GM23338 (cell line): Measurements from ENCODE around the gene MGLL. TPM values are rescaled to one million over a fixed set of nuclear protein-coding genes. Genes with fewer than 3 reads are reported as not detected.

Experiments
- ATAC-seq: fragments of 200-7000 bp; cut with Tn5 transposase; 3 replicates; pipeline ENCODE4 v1.9.1; 2020
- DNase-seq: peaks from one replicate; pipeline ENCODE4 v3.0.0-alpha.2; 2015; ENCODE audit warnings: low spot score
- H2AFZ ChIP-seq: fragments of 200-600 bp; sonication (generic); 2 replicates; pipeline ENCODE4 v1.8.0; 2016; ENCODE audit warnings: antibody characterized with exemption, mild to moderate bottlenecking, moderate library complexity
- H3F3A ChIP-seq: fragments of 200-600 bp; sonication (generic); replicated peaks from 2 replicates; pipeline ENCODE4 v1.8.0; 2017; ENCODE audit warnings: antibody characterized with exemption, mixed run types, low read depth
- H3K27ac ChIP-seq: fragments of 200-600 bp; sonication (generic); 2 replicates; pipeline ENCODE4 v1.6.1; 2016; ENCODE audit warnings: low read depth
- H3K27me3 ChIP-seq: fragments of 200-600 bp; sonication (generic); 2 replicates; pipeline ENCODE4 v1.8.0; 2016; ENCODE audit warnings: mild to moderate bottlenecking, mixed run types, moderate library complexity; ENCODE audit not compliant: insufficient read depth
- H3K36me3 ChIP-seq: fragments of 200-600 bp; sonication (generic); 2 replicates; pipeline ENCODE4 v1.8.0; 2016; ENCODE audit warnings: mild to moderate bottlenecking; ENCODE audit not compliant: insufficient read depth
- H3K4me1 ChIP-seq: fragments of 200-600 bp; sonication (generic); 2 replicates; pipeline ENCODE4 v1.8.0; 2016; ENCODE audit warnings: mild to moderate bottlenecking, moderate library complexity; ENCODE audit not compliant: insufficient read depth
- H3K4me2 ChIP-seq: fragments of 200-600 bp; sonication (generic); 2 replicates; pipeline ENCODE4 v1.7.1; 2017; ENCODE audit warnings: mixed run types
- H3K4me3 ChIP-seq: fragments of 200-600 bp; sonication (generic); 2 replicates; pipeline ENCODE4 v1.6.1; 2016; ENCODE audit warnings: mixed run types
- H3K79me2 ChIP-seq: fragments of 200-600 bp; sonication (generic); replicated peaks from 2 replicates; pipeline ENCODE4 v1.8.0; 2017; ENCODE audit warnings: mild to moderate bottlenecking; ENCODE audit not compliant: insufficient read depth
- H3K9me2 ChIP-seq: fragments of 200-600 bp; sonication (generic); 2 replicates; pipeline ENCODE4 v1.8.0; 2017; ENCODE audit not compliant: insufficient read depth
- H4K20me1 ChIP-seq: fragments of 200-600 bp; sonication (generic); replicated peaks from 2 replicates; pipeline ENCODE4 v1.8.0; 2017; ENCODE audit warnings: mild to moderate bottlenecking; ENCODE audit not compliant: insufficient read depth
- H3K27ac Mint-ChIP-seq: 2 replicates; pipeline ENCODE4 v1.8.0; 2020; ENCODE audit warnings: inconsistent platforms, mild to moderate bottlenecking, moderate library complexity, mixed read lengths
- H3K27me3 Mint-ChIP-seq: 3 replicates; pipeline ENCODE4 v1.8.0; 2022; ENCODE audit warnings: low read depth, mild to moderate bottlenecking, moderate library complexity, mixed read lengths, inconsistent platforms; ENCODE audit not compliant: insufficient read depth, poor library complexity
- H3K36me3 Mint-ChIP-seq: 3 replicates; pipeline ENCODE4 v1.8.0; 2021; ENCODE audit warnings: low read depth, mild to moderate bottlenecking, inconsistent platforms, moderate library complexity, mixed read lengths
- H3K4me1 Mint-ChIP-seq: 3 replicates; pipeline ENCODE4 v1.8.0; 2020; ENCODE audit warnings: mild to moderate bottlenecking, inconsistent platforms, mixed read lengths
- H3K4me3 Mint-ChIP-seq: 3 replicates; pipeline ENCODE4 v1.8.0; 2021; ENCODE audit warnings: moderate library complexity, mild to moderate bottlenecking, inconsistent platforms, mixed read lengths
- H3K9me3 Mint-ChIP-seq: 3 replicates; pipeline ENCODE4 v1.8.0; 2020; ENCODE audit warnings: moderate library complexity, mild to moderate bottlenecking, inconsistent platforms, mixed read lengths
- EZH2 ChIP-seq: fragments of 200-600 bp; sonication (generic); IDR thresholded peaks from one replicate; pipeline ENCODE4 v1.8.0; 2017; ENCODE audit warnings: antibody characterized with exemption, mild to moderate bottlenecking, low read depth; ENCODE audit not compliant: unreplicated experiment
- EZH2phosphoT487 ChIP-seq: fragments of 200-600 bp; sonication (generic); IDR thresholded peaks from one replicate; pipeline ENCODE4 v1.8.1; 2018; ENCODE audit warnings: antibody characterized with exemption; ENCODE audit not compliant: unreplicated experiment
- JUNB ChIP-seq: IDR thresholded peaks from one replicate; pipeline ENCODE4 v1.6.1; 2016; ENCODE audit warnings: antibody characterized with exemption; ENCODE audit not compliant: unreplicated experiment
- POLR2AphosphoS5 ChIP-seq: IDR thresholded peaks from 2 replicates; pipeline ENCODE4 v1.6.1; 2016; ENCODE audit warnings: antibody characterized with exemption, low read depth
- STAT1 ChIP-seq: IDR thresholded peaks from one replicate; pipeline ENCODE4 v1.6.1; 2016; ENCODE audit warnings: antibody characterized with exemption; ENCODE audit not compliant: unreplicated experiment
- ZNF331 ChIP-seq: fragments of 250-450 bp; sonication (Bioruptor Pico); IDR thresholded peaks from 2 replicates; pipeline ENCODE4 v1.5.0; 2020; ENCODE audit warnings: low read depth, mild to moderate bottlenecking, moderate library complexity
- polyA plus RNA-seq: library from polyadenylated mRNA; unstranded; fragments of >200 nt; fragmentation: Nextera tagmentation; extraction: Ambion mirVana; gene quantifications from 2 replicates; pipeline ENCODE4 v1.2.1, GENCODE V29; 2016
- total RNA-seq: library from RNA; depleted of rRNA; stranded (reverse); fragments of >200 nt; shearing (Covaris generic); gene quantifications from 2 replicates; pipeline ENCODE4 v1.2.3, GENCODE V29; 2014
- TF ChIP-seq, protein P1 (sequence below): IDR thresholded peaks from 2 replicates; pipeline ENCODE4 v1.6.1; 2016; ENCODE audit warnings: antibody characterized with exemption
- TF ChIP-seq, protein P2 (sequence below), 2 experiments: fragments of 200-600 bp in 1 of 2; sonication (generic) in 1 of 2; conservative IDR thresholded peaks; 2 replicates each; pipeline versions ENCODE4 v1.5.1 to v1.6.1; 2016 to 2017; ENCODE audit warnings: antibody characterized with exemption in 2 of 2, low read depth in 2 of 2, mild to moderate bottlenecking in 2 of 2, moderate library complexity in 1 of 2
- TF ChIP-seq, protein P3 (sequence below): IDR thresholded peaks from one replicate; pipeline ENCODE4 v1.6.1; 2018; ENCODE audit warnings: antibody characterized with exemption; ENCODE audit not compliant: unreplicated experiment

MGLL gene
- total and polyA plus RNA-seq, 2 experiments from 2014 or later: 0.71 to 0.83 TPM

DNA sequence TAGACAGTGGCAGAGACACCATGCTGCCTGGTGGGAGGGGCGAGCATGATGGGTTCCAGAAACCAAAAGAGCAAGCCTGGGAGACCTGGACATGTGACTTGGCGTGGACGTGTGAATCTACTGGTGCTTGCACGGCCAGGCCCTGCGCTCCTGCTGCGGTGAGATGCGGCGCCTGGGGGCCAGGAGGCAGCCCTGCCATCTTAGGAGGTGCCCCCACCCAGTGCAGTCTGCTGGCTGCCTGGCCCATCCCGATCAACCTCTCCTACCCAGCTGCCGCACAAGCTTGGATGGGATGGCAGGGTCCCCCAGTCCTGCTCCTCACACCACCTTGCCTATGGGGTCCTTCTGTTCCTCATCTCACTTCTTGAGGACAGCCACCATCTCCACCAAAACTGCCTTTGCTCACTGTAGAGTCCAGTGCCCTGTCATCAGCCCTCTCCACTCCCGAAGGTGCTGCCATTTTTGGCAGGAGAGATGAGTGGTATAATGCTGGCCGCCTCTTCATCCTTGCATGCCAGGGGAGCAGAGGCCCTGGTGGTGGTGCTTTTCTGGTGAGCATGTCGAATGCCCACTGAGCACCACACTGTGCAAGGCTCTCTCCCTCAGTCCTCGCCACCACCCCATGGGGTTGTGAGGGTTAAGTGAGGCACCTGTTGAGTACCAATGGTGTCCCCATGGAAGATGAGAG lies 152.6 kb downstream of the MGLL start (continued):
- TF ChIP-seq, protein P1, sequence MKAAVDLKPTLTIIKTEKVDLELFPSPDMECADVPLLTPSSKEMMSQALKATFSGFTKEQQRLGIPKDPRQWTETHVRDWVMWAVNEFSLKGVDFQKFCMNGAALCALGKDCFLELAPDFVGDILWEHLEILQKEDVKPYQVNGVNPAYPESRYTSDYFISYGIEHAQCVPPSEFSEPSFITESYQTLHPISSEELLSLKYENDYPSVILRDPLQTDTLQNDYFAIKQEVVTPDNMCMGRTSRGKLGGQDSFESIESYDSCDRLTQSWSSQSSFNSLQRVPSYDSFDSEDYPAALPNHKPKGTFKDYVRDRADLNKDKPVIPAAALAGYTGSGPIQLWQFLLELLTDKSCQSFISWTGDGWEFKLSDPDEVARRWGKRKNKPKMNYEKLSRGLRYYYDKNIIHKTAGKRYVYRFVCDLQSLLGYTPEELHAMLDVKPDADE: no peak
- TF ChIP-seq JUNB: no peak
- TF ChIP-seq STAT1: no peak
- no peak for TF ChIP-seq EZH2phosphoT487
- TF ChIP-seq, protein P2, sequence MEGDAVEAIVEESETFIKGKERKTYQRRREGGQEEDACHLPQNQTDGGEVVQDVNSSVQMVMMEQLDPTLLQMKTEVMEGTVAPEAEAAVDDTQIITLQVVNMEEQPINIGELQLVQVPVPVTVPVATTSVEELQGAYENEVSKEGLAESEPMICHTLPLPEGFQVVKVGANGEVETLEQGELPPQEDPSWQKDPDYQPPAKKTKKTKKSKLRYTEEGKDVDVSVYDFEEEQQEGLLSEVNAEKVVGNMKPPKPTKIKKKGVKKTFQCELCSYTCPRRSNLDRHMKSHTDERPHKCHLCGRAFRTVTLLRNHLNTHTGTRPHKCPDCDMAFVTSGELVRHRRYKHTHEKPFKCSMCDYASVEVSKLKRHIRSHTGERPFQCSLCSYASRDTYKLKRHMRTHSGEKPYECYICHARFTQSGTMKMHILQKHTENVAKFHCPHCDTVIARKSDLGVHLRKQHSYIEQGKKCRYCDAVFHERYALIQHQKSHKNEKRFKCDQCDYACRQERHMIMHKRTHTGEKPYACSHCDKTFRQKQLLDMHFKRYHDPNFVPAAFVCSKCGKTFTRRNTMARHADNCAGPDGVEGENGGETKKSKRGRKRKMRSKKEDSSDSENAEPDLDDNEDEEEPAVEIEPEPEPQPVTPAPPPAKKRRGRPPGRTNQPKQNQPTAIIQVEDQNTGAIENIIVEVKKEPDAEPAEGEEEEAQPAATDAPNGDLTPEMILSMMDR (conservative IDR thresholded peaks at IDR 0.05; ENCODE audit: low read depth in 2 of 2): no peak

DNA sequence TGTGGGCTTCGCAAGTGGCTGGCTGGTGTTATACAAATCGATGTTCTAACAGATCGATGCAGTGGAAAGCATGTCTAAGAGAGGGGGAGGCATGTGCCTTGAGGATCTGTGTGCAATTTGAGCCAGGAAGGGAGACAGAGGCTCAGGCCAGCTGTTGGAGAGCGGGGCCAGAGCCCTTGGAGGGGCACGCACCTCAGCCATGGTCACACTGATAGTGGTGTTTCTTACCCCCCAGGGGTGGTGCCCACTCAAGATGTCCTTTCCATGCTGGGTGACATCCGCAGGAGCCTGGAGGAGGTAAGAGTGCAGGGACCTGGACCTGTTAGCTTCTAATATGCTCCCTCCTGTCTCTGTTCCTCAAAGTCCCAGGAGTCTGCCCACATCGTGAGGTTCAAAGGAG lies 153.4 kb downstream of the MGLL start:
- Mint-ChIP-seq H3K27me3 (peaks cover 9% of the 10 kb centered on the region), H3K9me3 (no peaks in the 10 kb centered on the region), H3K4me3 (no peak overlapping the region), H3K4me1 (peaks cover 6% of the 10 kb centered on the region), H3K36me3 (peaks cover 23% of the 10 kb centered on the region), H3K27ac (no peak overlapping the region; the same call in 1 of the 2 replicates)
- no peak for DNase-seq
- ATAC-seq: no peak
- H3K4me3 ChIP-seq: no peak overlapping the region
- no peak overlapping the region for H2AFZ ChIP-seq
- H3K27ac ChIP-seq: no peak overlapping the region
- peaks cover 2% of the 10 kb centered on the region; the same call in 1 of the 2 replicates for H3K4me1 ChIP-seq
- TF ChIP-seq EZH2 (no peak), POLR2AphosphoS5 (no peak), ZNF331 (no peak), JUNB (no peak)
- TF ChIP-seq, protein P3, sequence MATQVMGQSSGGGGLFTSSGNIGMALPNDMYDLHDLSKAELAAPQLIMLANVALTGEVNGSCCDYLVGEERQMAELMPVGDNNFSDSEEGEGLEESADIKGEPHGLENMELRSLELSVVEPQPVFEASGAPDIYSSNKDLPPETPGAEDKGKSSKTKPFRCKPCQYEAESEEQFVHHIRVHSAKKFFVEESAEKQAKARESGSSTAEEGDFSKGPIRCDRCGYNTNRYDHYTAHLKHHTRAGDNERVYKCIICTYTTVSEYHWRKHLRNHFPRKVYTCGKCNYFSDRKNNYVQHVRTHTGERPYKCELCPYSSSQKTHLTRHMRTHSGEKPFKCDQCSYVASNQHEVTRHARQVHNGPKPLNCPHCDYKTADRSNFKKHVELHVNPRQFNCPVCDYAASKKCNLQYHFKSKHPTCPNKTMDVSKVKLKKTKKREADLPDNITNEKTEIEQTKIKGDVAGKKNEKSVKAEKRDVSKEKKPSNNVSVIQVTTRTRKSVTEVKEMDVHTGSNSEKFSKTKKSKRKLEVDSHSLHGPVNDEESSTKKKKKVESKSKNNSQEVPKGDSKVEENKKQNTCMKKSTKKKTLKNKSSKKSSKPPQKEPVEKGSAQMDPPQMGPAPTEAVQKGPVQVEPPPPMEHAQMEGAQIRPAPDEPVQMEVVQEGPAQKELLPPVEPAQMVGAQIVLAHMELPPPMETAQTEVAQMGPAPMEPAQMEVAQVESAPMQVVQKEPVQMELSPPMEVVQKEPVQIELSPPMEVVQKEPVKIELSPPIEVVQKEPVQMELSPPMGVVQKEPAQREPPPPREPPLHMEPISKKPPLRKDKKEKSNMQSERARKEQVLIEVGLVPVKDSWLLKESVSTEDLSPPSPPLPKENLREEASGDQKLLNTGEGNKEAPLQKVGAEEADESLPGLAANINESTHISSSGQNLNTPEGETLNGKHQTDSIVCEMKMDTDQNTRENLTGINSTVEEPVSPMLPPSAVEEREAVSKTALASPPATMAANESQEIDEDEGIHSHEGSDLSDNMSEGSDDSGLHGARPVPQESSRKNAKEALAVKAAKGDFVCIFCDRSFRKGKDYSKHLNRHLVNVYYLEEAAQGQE: no peak
- TF ChIP-seq, protein P1: no peak
- no peaks in the 10 kb centered on the region for H3K27me3 ChIP-seq
- H3K79me2 ChIP-seq: no peaks in the 10 kb centered on the region
- H3K36me3 ChIP-seq: 0 out of 2 replicates have a peak, but pooled peaks cover 5% of the 10 kb centered on the region
- H4K20me1 ChIP-seq: peaks cover 1% of the 10 kb centered on the region; the same call in 1 of the 2 replicates
- no peak overlapping the region for H3K4me2 ChIP-seq
- no peaks in the 10 kb centered on the region for H3K9me2 ChIP-seq
- H3F3A ChIP-seq: no peaks in the 10 kb centered on the region
